Measurements from ENCODE around the gene BID.

DNA sequence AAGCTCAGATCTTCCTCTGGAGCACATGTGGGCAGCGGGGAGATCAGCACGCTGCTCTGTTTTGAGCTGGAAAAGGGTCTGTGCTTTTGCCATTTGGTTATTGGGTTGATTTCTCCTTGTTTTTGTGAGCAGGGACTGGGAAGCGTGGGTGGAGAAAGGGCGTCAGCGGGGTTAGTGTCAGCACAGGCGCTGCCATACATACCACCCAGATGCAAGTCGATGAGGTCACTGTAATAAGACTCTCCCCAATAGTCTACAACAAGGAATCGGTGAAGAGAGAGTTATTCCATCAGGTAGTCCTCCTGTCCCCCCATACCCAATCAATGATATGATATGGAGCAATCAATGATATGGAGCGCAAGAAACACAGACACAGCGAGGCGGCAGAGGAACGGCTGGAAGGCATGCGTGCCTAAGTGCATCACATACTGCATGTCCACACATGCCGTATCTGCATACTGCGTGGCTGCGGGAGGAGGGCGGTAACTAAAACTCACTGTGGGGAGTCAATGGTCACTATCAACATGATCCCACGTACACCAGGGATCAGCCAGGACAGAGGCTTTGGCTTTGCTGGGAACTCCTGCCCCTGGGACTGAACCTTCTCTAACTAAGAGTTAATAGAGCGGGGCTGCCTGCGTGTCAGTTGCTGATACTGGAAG, 29.5 kb upstream of the BID start:
- no peak for TF ChIP-seq POLR2AphosphoS5 (IDR thresholded peaks at IDR 0.05; ENCODE audit: low read depth)
- TF ChIP-seq, protein P1, sequence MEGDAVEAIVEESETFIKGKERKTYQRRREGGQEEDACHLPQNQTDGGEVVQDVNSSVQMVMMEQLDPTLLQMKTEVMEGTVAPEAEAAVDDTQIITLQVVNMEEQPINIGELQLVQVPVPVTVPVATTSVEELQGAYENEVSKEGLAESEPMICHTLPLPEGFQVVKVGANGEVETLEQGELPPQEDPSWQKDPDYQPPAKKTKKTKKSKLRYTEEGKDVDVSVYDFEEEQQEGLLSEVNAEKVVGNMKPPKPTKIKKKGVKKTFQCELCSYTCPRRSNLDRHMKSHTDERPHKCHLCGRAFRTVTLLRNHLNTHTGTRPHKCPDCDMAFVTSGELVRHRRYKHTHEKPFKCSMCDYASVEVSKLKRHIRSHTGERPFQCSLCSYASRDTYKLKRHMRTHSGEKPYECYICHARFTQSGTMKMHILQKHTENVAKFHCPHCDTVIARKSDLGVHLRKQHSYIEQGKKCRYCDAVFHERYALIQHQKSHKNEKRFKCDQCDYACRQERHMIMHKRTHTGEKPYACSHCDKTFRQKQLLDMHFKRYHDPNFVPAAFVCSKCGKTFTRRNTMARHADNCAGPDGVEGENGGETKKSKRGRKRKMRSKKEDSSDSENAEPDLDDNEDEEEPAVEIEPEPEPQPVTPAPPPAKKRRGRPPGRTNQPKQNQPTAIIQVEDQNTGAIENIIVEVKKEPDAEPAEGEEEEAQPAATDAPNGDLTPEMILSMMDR (IDR thresholded peaks at IDR 0.05; ENCODE audit: insufficient read depth, low read length) = no peak
- TF ChIP-seq SPI1 (IDR thresholded peaks at IDR 0.05; ENCODE audit: borderline replicate concordance, low read depth) = no peak
- TF ChIP-seq, protein P2, sequence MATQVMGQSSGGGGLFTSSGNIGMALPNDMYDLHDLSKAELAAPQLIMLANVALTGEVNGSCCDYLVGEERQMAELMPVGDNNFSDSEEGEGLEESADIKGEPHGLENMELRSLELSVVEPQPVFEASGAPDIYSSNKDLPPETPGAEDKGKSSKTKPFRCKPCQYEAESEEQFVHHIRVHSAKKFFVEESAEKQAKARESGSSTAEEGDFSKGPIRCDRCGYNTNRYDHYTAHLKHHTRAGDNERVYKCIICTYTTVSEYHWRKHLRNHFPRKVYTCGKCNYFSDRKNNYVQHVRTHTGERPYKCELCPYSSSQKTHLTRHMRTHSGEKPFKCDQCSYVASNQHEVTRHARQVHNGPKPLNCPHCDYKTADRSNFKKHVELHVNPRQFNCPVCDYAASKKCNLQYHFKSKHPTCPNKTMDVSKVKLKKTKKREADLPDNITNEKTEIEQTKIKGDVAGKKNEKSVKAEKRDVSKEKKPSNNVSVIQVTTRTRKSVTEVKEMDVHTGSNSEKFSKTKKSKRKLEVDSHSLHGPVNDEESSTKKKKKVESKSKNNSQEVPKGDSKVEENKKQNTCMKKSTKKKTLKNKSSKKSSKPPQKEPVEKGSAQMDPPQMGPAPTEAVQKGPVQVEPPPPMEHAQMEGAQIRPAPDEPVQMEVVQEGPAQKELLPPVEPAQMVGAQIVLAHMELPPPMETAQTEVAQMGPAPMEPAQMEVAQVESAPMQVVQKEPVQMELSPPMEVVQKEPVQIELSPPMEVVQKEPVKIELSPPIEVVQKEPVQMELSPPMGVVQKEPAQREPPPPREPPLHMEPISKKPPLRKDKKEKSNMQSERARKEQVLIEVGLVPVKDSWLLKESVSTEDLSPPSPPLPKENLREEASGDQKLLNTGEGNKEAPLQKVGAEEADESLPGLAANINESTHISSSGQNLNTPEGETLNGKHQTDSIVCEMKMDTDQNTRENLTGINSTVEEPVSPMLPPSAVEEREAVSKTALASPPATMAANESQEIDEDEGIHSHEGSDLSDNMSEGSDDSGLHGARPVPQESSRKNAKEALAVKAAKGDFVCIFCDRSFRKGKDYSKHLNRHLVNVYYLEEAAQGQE (IDR thresholded peaks at IDR 0.05; ENCODE audit: insufficient replicate concordance, low read depth) = no peak
- TF ChIP-seq GABPA (IDR thresholded peaks at IDR 0.05; ENCODE audit: low read depth) = no peak
